IPS DF 19.7 (cell line): Measurements from ENCODE around the gene SLC22A1.
"Not testable (repeated sequence)": the region's sequence is repeated elsewhere in the genome, so short reads cannot be mapped to it uniquely, and the experiment has no call there.

Experiments
- DNase-seq: peaks from one replicate; pipeline ENCODE4 v3.0.0-alpha.2; 2013; ENCODE audit warnings: low read depth, low spot score

The SLC22A1 gene

DNA sequence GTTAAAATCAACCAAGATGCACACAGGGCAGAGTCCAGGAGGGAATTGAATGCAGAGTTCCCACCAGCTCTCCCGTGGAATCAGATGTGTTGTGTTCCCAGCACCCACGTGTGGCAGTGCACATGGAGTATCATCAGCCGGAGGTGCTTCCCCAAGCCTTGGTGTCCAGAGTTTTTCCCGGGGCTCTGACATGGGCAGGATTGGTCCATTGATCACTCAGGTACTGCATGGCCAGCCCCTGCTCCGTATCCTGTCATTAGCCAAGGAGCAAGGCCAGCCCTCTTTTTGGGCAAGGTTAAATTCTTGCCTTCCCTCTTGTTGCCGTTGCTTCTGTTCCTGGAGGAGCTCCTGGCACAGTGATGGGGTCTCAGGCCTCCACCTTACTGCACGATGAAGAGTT lies 28.6 kb upstream of the SLC22A1 start:
- no peak for DNase-seq

DNA sequence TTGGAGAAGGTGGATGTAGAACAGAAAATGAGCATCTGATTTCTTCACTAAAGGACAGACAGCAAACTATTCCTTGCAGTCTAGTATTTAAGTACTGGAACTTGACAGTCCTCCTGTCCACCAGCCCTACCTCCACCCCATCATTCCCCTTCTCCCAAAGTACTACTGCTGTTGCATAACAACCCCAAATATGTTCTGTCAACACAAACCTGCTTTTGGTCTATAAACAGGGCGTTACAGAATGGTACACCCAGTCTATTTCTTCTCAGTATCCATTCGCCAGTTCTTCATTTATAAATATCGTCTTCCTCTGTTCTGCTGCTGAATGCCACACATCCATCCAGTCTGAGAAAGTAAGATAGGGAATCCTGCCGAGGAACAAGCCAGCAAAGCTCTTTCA lies 27.7 kb upstream of the SLC22A1 start:
- no peak for DNase-seq

GRCh38 chr6:160095146-160095845 lies 26.3 kb upstream of the SLC22A1 start:
- no peak for DNase-seq

DNA sequence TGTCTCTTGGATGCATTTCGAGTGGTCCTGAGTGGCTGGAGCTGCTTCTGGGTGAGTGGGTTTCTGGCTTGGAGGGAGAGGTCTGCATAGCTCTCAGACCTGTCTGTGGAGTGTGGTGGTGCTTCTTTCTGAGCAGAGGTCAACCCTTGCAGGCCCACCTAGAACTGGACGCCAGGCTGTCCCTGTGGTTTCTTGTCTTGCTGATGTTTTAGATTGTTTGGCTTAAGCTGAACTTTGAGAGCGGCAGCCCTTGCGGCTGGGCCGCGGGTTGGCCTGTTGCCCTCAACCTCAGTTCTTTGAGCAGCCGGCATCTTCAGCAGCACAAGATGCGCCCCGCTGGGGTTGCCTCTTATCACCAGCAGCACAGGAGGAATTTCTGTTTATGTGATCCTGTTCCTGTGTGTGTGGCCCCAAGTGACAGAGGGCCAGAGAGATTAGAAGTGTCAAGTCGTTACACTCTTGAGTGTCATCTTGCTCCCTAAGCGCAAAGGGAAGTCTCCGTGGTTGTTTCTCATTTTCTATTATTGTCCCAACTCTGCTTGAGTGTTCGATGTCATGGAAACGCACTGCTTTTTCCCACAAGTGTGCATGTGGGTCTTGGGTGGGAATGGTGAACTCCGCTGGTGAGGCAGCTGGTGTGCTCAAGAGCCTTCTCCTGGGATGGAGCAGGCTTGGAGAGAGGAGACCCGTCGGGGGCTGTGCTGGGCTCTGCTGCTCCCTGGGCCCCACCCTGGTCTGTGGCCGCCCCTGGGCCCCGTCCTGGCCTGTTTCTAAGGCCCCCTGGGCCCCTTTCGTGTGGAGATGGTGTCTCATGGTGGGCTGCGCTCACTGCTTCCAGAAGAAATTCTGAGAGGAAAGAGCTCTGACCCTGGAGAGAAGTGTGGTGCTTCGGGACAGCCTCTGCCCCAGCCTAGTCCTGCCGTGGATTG lies 20.1 kb upstream of the SLC22A1 start:
- DNase-seq: no peak

DNA sequence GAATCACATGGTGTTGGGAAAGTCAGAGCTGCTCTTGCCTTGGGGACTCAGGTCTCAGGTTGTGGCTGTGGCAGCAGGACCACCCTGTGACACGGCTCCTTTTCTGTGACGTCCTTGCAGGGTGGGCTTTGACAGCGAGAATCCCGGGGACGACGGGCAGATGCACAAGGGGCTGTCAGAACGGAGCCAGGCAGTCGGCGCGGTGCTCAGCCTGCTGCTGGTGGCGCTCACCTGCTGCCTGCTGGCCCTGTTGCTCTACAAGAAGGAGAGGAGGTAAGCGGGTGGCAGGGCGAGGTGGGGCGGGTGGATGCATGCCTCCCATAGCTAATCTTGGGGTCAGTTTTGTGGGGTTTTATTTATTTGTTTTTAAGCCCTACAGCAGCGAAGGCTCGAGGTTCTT lies 19.2 kb upstream of the SLC22A1 start:
- DNase-seq: no peak

DNA sequence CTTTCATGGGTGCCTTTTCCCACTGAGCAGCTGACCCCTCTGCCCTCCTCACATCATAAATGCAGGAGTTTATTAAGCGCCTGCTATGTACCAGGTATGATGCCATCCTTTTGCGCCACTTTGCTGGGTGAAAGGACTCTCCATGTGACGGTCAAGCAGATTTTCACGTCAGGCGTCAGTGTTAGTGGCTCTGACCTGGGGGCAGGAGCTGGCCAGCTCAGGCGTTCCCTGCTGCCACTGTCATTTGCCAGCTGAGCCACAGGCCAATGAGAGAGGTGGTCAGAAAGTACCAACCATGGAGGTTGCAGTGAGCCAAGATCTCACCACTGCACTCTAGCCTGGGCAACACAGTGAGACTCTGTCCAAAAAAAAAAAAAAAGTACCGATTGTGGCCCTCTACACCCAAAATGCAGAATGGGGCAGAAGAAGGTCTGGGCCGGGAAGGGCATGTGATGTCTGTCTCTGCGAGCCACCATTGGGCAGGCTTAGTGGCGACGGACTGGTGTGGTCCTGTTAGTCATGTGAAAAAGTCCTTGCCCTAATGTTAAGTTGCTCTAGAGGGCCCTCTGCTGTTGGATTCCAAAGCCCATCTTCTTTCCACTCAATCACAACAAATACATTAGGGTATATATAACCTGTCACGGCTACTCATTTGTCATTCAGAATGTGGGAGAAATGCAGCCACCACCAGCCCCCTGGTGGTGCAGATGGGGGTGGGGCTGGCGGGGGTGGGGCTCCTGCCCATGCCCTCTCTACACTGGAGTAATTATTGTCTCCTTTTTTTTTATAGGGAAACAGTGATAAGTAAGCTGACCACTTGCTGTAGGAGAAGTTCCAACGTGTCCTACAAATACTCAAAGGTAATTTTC lies 18.4 kb upstream of the SLC22A1 start:
- DNase-seq: peak; percentile 40

- no peak for DNase-seq
These were observed 17.9 kb upstream of the SLC22A1 start for GRCh38 chr6:160103825-160104100.

DNA sequence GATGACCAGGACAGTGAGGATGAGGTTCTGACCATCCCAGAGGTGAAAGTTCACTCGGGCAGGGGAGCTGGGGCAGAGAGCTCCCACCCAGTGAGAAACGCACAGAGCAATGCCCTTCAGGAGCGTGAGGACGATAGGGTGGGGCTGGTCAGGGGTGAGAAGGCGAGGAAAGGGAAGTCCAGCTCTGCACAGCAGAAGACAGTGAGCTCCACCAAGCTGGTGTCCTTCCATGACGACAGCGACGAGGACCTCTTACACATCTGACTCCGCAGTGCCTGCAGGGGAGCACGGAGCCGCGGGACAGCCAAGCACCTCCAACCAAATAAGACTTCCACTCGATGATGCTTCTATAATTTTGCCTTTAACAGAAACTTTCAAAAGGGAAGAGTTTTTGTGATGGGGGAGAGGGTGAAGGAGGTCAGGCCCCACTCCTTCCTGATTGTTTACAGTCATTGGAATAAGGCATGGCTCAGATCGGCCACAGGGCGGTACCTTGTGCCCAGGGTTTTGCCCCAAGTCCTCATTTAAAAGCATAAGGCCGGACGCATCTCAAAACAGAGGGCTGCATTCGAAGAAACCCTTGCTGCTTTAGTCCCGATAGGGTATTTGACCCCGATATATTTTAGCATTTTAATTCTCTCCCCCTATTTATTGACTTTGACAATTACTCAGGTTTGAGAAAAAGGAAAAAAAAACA lies 16.6 kb upstream of the SLC22A1 start:
- DNase-seq: no peak

- no peak for DNase-seq
These were observed 15.6 kb upstream of the SLC22A1 start for GRCh38 chr6:160106010-160106409.

GRCh38 chr6:160106701-160107100 lies 14.9 kb upstream of the SLC22A1 start:
- DNase-seq: no peak

GRCh38 chr6:160108077-160108476 lies 13.5 kb upstream of the SLC22A1 start:
- no peak for DNase-seq

GRCh38 chr6:160110586-160111123 lies 11.0 kb upstream of the SLC22A1 start:
- DNase-seq: no peak

GRCh38 chr6:160111806-160112205 lies 9.8 kb upstream of the SLC22A1 start:
- peak; percentile 73 for DNase-seq

DNA sequence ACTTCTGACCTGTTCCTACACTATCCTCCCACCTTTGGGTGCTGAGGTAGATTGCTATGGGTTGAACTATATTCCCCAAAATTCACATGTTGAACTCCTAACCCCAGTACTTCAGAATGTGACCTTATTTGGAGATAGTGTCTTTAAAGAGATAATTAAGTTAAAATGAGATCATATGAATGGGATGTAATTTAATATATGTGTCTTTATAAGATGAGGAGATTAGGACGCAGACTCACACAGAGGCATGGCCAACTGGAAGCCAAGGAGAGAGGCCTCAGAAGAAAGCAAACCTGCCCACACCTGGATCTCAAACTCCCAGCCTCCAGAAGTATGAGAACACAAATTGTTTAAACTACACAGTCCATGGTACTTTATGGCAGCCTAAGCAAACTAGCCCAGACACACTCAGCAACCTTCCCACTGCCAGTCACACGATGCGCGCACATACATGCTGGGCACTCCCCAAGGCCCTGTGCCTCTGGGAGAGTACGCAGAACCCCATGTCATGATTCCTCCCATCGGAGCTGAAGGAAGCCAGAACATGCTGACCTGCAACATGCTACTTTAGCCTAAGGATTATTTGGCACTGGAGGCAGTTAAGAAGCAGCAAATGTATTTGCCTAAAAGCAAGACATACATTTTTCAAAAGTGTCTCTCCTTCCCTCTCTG lies 8.9 kb upstream of the SLC22A1 start:
- no peak for DNase-seq

DNA sequence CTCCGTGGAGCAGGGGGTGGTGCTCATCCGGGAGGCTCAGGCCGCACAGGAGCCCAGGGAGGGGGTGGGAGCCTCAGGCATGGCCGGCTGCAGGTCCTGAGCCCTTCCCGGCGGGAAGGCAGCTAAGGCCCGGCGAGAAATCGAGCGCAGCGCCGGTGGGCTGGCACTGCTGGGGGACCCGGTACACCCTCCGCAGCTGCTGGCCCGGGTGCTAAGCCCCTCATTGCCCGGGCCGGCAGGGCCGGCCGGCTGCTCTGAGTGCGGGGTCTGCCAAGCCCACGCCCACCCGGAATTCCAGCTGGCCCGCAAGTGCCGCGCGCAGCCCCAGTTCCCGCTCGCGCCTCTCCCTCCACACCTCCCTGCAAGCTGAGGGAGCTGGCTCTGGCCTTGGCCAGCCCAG lies 7.1 kb upstream of the SLC22A1 start:
- DNase-seq: not testable (repeated sequence)

DNA sequence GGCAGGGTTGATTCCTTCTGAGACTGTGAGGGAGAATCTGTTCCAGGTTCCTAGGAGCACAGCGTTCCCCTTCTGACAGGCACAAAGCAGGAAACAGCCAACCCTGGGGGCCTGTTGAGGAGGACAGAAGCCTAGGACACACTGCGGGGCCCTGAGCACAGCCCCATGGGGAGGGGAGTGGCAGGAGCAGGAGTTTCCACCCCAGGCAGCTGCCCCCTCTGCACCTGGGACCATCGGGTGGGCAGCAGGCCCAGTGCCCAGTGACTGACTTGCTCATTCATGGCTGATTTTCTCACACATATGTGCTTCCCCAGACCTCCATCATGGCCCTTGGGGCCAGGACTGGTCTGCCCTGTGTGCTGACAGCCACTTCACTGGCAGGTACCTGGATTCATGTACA lies 6.2 kb upstream of the SLC22A1 start:
- no peak for DNase-seq

DNA sequence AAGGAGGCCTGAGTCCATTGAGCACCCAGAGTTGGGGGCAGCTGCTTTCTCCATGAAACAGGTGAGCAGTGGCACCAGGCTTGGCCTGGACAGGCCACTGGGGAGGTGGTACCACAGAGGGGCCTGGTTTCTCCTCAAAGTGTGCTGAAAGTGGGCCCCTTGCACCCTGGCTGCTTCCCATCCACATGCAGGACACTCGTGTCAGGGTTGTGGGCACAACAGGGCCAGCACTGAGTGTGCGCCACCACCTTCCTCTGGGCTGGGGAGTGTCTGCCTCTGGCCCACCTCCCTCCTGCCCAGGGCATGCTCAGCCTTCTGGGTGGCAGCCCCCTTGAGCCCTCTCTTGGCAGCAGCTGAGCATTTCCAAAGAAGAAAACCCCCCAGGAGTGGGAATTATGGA lies 5.2 kb upstream of the SLC22A1 start:
- no peak for DNase-seq

DNA sequence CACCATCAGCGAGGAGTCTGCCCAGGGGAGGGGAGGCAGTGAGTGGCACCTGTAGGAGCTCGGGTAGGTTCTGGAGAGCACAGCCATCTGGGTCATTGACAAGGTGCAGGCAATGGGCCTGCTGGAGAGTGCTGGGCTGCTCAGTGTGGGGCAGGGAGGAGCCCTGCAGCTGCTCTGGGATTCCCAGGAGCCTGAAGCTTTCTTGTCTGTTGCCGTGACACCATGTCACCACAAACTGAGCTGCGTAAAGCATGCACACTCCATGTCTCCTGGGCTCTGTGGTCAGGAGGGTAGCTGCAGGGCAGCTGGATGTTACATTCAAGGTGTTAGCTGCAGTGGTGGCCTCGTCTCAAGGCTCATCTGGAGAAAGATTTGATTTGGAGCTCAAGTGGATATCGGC lies 4.5 kb upstream of the SLC22A1 start:
- no peak for DNase-seq

DNA sequence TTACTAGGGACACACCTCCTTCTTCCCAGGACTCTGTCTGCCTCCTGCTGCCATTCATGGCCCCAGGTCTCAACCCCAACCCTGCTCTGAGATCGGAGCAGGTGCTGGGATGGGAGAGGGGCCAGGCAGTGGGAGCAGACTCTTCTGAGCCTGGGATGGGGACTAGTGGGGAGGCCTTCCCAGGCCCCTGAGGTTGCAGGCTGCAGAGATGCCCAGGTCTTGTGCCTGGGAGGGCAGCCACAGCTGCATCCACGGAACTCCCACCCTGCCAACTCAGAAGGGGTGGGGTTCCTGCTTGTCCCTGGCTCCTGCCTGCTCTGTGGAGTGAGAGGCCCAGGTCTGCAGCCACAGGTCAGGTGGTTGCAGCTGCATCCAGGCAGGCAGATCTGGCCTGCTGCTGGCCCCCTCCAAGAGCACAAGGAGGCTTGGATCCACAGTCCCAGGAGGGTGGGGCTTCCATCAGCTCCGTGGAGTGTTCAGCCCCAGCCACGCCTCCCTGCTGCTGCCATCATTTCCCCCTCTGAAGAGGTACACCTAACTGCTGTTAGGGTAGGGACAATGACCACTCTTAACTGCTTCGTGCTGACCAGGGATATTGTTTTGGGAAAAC lies 2.9 kb upstream of the SLC22A1 start:
- no peak for DNase-seq

DNA sequence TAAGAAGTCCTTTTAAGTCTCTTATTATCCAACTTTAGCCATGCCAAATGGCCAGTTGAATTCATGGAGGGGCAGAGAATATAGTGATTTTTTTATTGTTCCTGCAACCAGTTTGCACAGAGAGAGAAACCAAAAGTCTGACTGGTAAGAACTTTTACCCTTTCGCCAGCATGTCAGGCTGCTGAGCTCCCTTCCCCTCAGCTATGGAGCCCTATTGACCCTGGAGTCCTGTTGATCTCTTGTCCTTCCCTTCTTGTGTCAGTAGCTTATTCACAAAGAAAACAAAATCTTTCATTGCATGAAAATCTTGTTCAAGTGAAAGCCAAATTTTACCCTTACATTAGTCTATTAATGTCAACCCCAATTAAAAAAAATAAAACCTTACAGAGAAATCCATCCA lies 1.5 kb upstream of the SLC22A1 start:
- no peak for DNase-seq
